Activated T-cell treated with anti-CD3 and anti-CD28 coated beads, Interleukin-2, amount 50 U/mL, for 1 hour (primary cell): Measurements from ENCODE around the gene FAM83C.
"Not testable (repeated sequence)": the region's sequence is repeated elsewhere in the genome, so short reads cannot be mapped to it uniquely, and the experiment has no call there.

Source experiments
- DNase-seq: peaks from one replicate; pipeline ENCODE4 v3.0.0-alpha.2; 2020

FAM83C gene

DNA sequence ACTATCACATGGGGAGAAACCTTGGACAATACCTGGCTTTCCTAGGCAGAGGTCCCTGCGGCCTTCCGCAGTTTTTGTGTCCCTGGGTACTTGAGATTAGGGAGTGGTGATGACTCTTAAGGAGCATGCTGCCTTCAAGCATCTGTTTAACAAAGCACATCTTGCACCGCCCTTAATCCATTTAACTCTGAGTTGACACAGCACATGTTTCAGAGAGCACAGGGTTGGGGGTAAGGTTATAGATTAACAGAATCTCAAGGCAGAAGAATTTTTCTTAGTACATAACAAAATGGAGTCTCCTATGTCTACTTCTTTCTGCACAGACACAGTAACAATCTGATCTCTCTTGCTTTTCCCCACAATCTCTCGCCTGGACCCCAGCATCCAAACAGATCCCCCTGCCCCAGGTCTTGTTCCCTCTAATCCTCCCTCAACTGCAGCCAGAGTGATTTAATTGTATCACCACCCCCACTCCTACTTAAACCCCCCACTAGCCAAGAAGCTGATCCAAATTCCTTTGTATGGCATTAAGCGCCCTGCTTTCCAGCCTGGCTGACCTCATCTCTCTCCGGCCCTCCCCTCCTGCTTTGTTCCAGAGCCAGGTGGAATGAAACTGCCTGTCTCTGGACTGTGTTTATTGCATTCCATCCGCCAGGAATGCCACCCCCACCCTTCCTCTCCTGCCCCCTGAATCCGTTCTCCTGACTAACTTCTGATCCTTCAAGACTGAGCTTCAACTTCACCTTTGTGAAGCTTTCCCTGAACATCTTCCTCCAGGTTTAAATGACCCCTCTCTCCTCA lies 29.3 kb downstream of the FAM83C start:
- not testable (repeated sequence) for DNase-seq

GRCh38 chr20:35262321-35262720 lies 29.9 kb downstream of the FAM83C start:
- not testable (repeated sequence) for DNase-seq

DNA sequence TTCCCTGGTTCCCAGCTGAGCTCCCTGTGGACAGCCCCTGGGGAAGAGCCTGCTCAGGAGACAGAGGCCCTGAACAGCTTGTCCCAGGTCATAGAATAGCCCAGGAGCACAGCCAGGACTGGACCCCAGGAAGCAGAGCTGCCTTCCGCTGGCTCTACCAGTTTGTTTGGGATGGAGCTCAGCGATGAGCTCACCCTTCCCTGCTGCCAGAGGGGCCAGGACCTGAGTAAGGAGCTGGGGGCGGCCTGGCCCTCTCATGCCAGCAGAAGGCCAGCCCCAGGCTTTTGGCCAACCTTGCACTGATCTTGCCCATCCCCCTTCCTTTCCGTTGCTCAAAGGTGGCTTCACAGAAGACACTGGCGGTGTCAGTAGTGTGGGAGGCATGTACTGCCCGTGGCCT lies 31.8 kb downstream of the FAM83C start:
- DNase-seq = no peak

- DNase-seq = no peak
Observed at GRCh38 chr20:35257175-35257909, 34.9 kb downstream of the FAM83C start.

GRCh38 chr20:35254448-35254999 lies 37.7 kb downstream of the FAM83C start:
- no peak for DNase-seq

DNA sequence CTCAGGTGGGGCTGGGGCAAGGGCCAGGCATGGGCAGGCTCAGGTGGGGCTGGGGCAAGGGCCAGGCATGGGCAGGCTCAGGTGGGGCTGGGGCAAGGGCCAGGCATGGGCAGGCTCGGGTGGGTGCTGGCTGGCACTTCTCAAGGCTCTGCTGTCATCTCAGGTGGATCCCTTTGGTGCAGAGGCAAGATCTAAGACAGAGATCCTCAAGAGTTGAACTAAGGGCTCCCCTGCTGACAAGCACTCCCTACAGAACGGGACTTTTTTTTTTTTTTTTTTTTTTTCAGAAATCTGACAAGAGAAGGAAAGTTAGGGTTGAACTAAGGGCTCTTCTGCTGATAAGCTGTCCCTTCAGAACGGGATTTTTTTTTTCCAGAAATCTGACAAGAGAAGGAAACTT lies 39.2 kb downstream of the FAM83C start:
- DNase-seq = no peak

- not testable (repeated sequence) for DNase-seq
Observed at GRCh38 chr20:35252598-35252997, 39.6 kb downstream of the FAM83C start.

GRCh38 chr20:35252037-35252461 lies 40.2 kb downstream of the FAM83C start:
- no peak for DNase-seq

- DNase-seq = no peak
Observed at GRCh38 chr20:35251613-35251940, 40.6 kb downstream of the FAM83C start.

GRCh38 chr20:35248641-35249475 lies 43.4 kb downstream of the FAM83C start:
- DNase-seq = no peak

DNA sequence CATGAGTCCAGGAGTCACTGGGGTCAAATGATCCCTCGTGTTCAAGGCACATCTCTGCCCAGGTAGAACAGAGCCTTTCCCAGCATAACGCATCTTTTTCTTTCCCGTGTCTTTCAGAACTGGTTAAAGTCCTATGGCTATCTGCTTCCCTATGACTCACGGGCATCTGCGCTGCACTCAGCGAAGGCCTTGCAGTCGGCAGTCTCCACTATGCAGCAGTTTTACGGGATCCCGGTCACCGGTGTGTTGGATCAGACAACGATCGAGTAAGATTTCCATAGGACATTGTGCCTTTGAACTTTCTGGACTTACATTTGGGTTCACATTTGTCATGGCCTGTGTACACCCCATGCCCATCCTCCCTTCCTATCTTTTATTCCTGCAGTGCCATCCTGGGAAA lies 45.5 kb downstream of the FAM83C start:
- no peak for DNase-seq

GRCh38 chr20:35243986-35244385 lies 48.2 kb downstream of the FAM83C start:
- DNase-seq = no peak

DNA sequence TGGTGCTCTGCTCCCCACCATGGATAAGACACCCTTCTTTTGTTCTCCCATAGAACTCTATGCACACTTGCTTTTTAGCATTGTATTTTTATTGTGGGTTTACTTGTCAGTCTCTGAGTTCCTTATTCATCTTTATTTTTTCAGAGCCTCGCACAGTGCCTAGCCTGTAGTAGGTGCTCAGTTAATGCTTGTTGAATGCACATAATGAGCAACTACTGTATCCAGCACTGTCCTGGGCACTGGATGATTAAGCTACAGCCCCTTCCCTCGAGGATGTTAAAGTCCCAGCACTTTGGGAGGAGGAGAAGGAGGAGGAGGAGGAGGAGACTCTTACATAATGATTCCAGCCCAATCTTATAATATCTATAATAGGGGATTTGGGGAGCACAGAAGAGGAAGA lies 48.9 kb downstream of the FAM83C start:
- no peak for DNase-seq

- no peak for DNase-seq
Observed at GRCh38 chr20:35240811-35241293, 51.4 kb downstream of the FAM83C start.

- DNase-seq = no peak
Observed at GRCh38 chr20:35240083-35240810, 52.0 kb downstream of the FAM83C start.

GRCh38 chr20:35238735-35239134 lies 53.5 kb downstream of the FAM83C start:
- no peak for DNase-seq

DNA sequence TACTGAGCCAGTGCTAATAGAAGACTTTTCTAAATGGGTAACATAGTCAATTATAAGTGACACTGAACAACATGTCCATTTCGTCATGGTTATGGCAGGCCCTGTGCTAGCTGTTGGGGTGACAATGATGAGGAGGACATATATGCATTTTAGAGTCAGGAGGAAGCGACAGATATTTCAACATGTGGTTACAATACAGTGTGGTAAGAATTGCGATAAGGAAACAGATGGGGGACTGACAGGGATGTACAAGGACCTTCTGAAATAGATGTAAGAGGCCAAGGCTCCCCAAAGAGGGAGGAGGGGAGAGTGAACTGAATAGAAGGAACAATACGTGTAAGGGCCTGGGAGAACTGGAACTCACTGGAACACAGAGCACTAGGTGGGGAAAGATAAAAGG lies 54.1 kb downstream of the FAM83C start:
- no peak for DNase-seq

DNA sequence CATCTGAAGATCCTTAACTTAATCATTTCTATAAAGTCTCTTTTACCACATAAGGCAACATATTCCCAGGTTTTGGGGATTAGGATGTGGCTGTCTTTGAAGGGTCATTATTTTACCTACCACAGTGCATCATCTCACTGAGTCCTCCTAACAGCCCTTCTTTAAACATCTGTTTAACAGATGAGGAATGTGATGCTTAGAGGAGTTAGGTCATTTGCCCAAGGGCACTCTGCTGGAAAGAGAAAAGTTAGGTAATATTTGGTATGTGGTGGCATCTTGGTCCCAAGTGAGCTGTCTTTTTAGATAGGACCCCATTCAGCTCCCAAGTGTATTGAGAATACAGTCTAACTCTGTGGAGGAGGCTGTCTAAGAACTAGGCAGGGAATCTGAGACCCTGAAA lies 54.7 kb downstream of the FAM83C start:
- DNase-seq = no peak

GRCh38 chr20:35235881-35236280 lies 56.3 kb downstream of the FAM83C start:
- no peak for DNase-seq
